WTC11 (cell line): Measurements from ENCODE around the gene LTBP1. TPM values are rescaled to one million over a fixed set of nuclear protein-coding genes. Genes with fewer than 3 reads are reported as not detected.
"Not testable (repeated sequence)": the region's sequence is repeated elsewhere in the genome, so short reads cannot be mapped to it uniquely, and the experiment has no call there.

Experiments used
- ATAC-seq: fragments of 200-7000 bp; cut with Tn5 transposase; 2 replicates; pipeline ENCODE4 v1.10.0; 2021; ENCODE audit warnings: mild to moderate bottlenecking, moderate library complexity
- CTCF ChIA-PET: fragments of 300-600 bp; sonication (Branson Sonifier 250); formaldehyde crosslinking; loops from one replicate; lab custom pipeline; 2021; ENCODE audit warnings: antibody characterized with exemption; lab: Charles Lee
- POLR2A ChIA-PET: fragments of 350-600 bp; sonication (Branson Sonifier 250); formaldehyde crosslinking; loops from one replicate; lab custom pipeline; 2021; ENCODE audit warnings: antibody characterized with exemption; lab: Charles Lee
- DNase-seq: peaks from one replicate; pipeline ENCODE4 v3.0.0; 2021; ENCODE audit warnings: low spot score
- H3K27ac Mint-ChIP-seq: 2 replicates; pipeline ENCODE4 v1.8.0; 2021; ENCODE audit warnings: mixed read lengths
- H3K27me3 Mint-ChIP-seq: 2 replicates; pipeline ENCODE4 v1.8.0; 2021; ENCODE audit warnings: low read depth, mild to moderate bottlenecking, moderate library complexity, mixed read lengths
- H3K36me3 Mint-ChIP-seq: 2 replicates; pipeline ENCODE4 v1.8.0; 2021; ENCODE audit warnings: mixed read lengths
- H3K4me1 Mint-ChIP-seq: 2 replicates; pipeline ENCODE4 v1.8.0; 2022; ENCODE audit warnings: mixed read lengths
- H3K4me3 Mint-ChIP-seq: 2 replicates; pipeline ENCODE4 v1.8.0; 2021; ENCODE audit warnings: mild to moderate bottlenecking, moderate library complexity, mixed read lengths
- H3K9me3 Mint-ChIP-seq: 2 replicates; pipeline ENCODE4 v1.8.0; 2021; ENCODE audit warnings: mixed read lengths
- AR ChIP-seq: fragments of 250-450 bp; sonication (Bioruptor Pico); IDR thresholded peaks from 2 replicates; pipeline ENCODE4 v1.9.0; 2021; ENCODE audit warnings: mild to moderate bottlenecking
- ATF1 ChIP-seq: sonication (generic); formaldehyde crosslinking; IDR thresholded peaks from 2 replicates; pipeline ENCODE4 v1.8.1; 2023; ENCODE audit warnings: mild to moderate bottlenecking, moderate library complexity, missing genetic modification reagents
- CTCF ChIP-seq: fragments of 200-600 bp; IDR thresholded peaks from 2 replicates; pipeline ENCODE4 v1.8.0; 2022; ENCODE audit warnings: antibody characterized with exemption
- ELF4 ChIP-seq: sonication (generic); formaldehyde crosslinking; IDR thresholded peaks from 2 replicates; pipeline ENCODE4 v1.8.1; 2022; ENCODE audit warnings: low read depth, mild to moderate bottlenecking, moderate library complexity, missing genetic modification reagents
- FOXJ3 ChIP-seq: sonication (generic); formaldehyde crosslinking; IDR thresholded peaks from 2 replicates; pipeline ENCODE4 v1.9.0; 2021; ENCODE audit warnings: missing genetic modification reagents, mild to moderate bottlenecking, borderline replicate concordance
- FOXP1 ChIP-seq: sonication (generic); formaldehyde crosslinking; IDR thresholded peaks from 2 replicates; pipeline ENCODE4 v1.8.0; 2022; ENCODE audit warnings: missing genetic modification reagents, mild to moderate bottlenecking, moderate library complexity, borderline replicate concordance
- GABPB1 ChIP-seq: sonication (generic); formaldehyde crosslinking; IDR thresholded peaks from 2 replicates; pipeline ENCODE4 v1.8.1; 2023; ENCODE audit warnings: mild to moderate bottlenecking, missing genetic modification reagents
- GRHL2 ChIP-seq: fragments of 250-450 bp; sonication (Bioruptor Pico); IDR thresholded peaks from 2 replicates; pipeline ENCODE4 v1.8.0; 2022; ENCODE audit warnings: mild to moderate bottlenecking, moderate library complexity; ENCODE audit not compliant: insufficient replicate concordance, severe bottlenecking
- NFE2L1 ChIP-seq: sonication (generic); formaldehyde crosslinking; IDR thresholded peaks from 2 replicates; pipeline ENCODE4 v1.8.1; 2023; ENCODE audit warnings: missing genetic modification reagents
- NR1H2 ChIP-seq: sonication (generic); formaldehyde crosslinking; IDR thresholded peaks from 2 replicates; pipeline ENCODE4 v1.9.0; 2021; ENCODE audit warnings: mild to moderate bottlenecking, moderate library complexity, missing genetic modification reagents
- NR3C1 ChIP-seq: sonication (generic); formaldehyde crosslinking; conservative IDR thresholded peaks from 2 replicates; pipeline ENCODE4 v1.8.1; 2023; ENCODE audit warnings: low read depth, mild to moderate bottlenecking, missing genetic modification reagents
- SMAD4 ChIP-seq: sonication (generic); formaldehyde crosslinking; IDR thresholded peaks from 2 replicates; pipeline ENCODE4 v1.8.0; 2022; ENCODE audit warnings: mild to moderate bottlenecking, missing genetic modification reagents
- SP1 ChIP-seq: sonication (generic); formaldehyde crosslinking; conservative IDR thresholded peaks from 2 replicates; pipeline ENCODE4 v1.8.1; 2022; ENCODE audit warnings: missing genetic modification reagents
- TP53 ChIP-seq: sonication (generic); formaldehyde crosslinking; IDR thresholded peaks from 2 replicates; pipeline ENCODE4 v1.8.1; 2023; ENCODE audit warnings: mild to moderate bottlenecking, missing genetic modification reagents
- ZBTB43 ChIP-seq: sonication (generic); formaldehyde crosslinking; IDR thresholded peaks from 2 replicates; pipeline ENCODE4 v1.8.1; 2023; ENCODE audit warnings: mild to moderate bottlenecking, missing genetic modification reagents
- ZNF263 ChIP-seq: sonication (generic); formaldehyde crosslinking; IDR thresholded peaks from 2 replicates; pipeline ENCODE4 v1.8.1; 2022; ENCODE audit warnings: low read depth, mild to moderate bottlenecking, moderate library complexity, missing genetic modification reagents
- ZNF396 ChIP-seq: fragments of 250-450 bp; sonication (Bioruptor Pico); IDR thresholded peaks from 2 replicates; pipeline ENCODE4 v1.8.0; 2021; ENCODE audit warnings: mild to moderate bottlenecking, moderate library complexity, borderline replicate concordance
- total RNA-seq: library from RNA; stranded (reverse); gene quantifications from 3 replicates; pipeline ENCODE4 v1.2.3, GENCODE V29; 2021
- TF ChIP-seq, protein P1 (sequence below): sonication (generic); formaldehyde crosslinking; IDR thresholded peaks from 2 replicates; pipeline ENCODE4 v1.8.0; 2022; ENCODE audit warnings: mild to moderate bottlenecking, missing genetic modification reagents
- TF ChIP-seq, protein P2 (sequence below): sonication (generic); formaldehyde crosslinking; IDR thresholded peaks from 2 replicates; pipeline ENCODE4 v1.8.1; 2023; ENCODE audit warnings: mild to moderate bottlenecking, moderate library complexity, missing genetic modification reagents

LTBP1 gene
- total RNA-seq, 1 experiment from 2014 or later, result 33.6 TPM

DNA sequence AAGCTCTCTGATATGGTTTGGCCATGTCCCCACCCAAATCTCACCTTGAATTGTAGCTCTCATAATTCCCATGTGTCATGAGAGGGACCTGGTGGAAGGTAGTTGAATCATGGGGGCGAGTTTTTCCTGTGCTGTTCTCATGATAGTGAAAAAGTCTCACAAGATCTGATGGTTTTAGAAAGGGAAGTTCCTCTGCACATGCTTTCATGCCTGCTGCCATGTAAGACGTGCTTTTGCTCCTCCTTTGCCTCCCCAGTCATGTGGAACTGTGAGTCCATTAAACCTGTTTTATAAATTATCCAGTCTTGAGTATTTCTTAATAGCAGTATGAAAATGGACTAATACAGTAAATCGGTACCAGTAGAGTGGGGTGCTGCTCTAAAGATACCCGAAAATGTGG lies 34.9 kb downstream of the LTBP1 start (continued):
- no peak for TF ChIP-seq SMAD4 (CRISPR knock-in tag)
- TF ChIP-seq FOXJ3 (CRISPR knock-in tag), result no peak
- TF ChIP-seq ELF4 (CRISPR knock-in tag), result no peak
- TF ChIP-seq NFE2L1, result no peak
- no peak for TF ChIP-seq ATF1 (CRISPR knock-in tag)
- TF ChIP-seq ZNF263, result no peak
- TF ChIP-seq NR3C1, result no peak

- H3K4me3 Mint-ChIP-seq, H3K27me3 Mint-ChIP-seq, H3K4me1 Mint-ChIP-seq, ATAC-seq, H3K27ac Mint-ChIP-seq, POLR2A ChIA-PET, CTCF ChIA-PET, DNase-seq: not testable (repeated sequence)
- peaks cover 37% of the 10 kb centered on the region for H3K9me3 Mint-ChIP-seq
- H3K36me3 Mint-ChIP-seq, result peaks cover 13% of the 10 kb centered on the region
Observed at GRCh38 chr2:32983193-32983924, 36.6 kb downstream of the LTBP1 start.

GRCh38 chr2:32986480-32986879 lies 39.7 kb downstream of the LTBP1 start:
- DNase-seq, result no peak
- H3K27ac Mint-ChIP-seq, result no peak overlapping the region
- CTCF ChIA-PET, result no interaction called here
- H3K4me3 Mint-ChIP-seq, result no peak overlapping the region
- no peaks in the 10 kb centered on the region; the same call in 1 of the 2 replicates for H3K27me3 Mint-ChIP-seq
- peaks cover 13% of the 10 kb centered on the region for H3K36me3 Mint-ChIP-seq
- POLR2A ChIA-PET, result no interaction called here
- ATAC-seq, result no peak
- peaks cover 34% of the 10 kb centered on the region for H3K9me3 Mint-ChIP-seq
- H3K4me1 Mint-ChIP-seq, result no peaks in the 10 kb centered on the region
- TF ChIP-seq FOXP1 (CRISPR knock-in tag) (no peak), ELF4 (CRISPR knock-in tag) (no peak), GRHL2 (CRISPR knock-in tag) (no peak), TP53 (CRISPR knock-in tag) (no peak)
- TF ChIP-seq, protein P1, sequence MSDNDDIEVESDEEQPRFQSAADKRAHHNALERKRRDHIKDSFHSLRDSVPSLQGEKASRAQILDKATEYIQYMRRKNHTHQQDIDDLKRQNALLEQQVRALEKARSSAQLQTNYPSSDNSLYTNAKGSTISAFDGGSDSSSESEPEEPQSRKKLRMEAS (CRISPR knock-in tag), result no peak

- Mint-ChIP-seq H3K4me3 (no peak overlapping the region), H3K27ac (no peak overlapping the region), H3K4me1 (no peaks in the 10 kb centered on the region), H3K36me3 (peaks cover 3% of the 10 kb centered on the region; the same call in 1 of the 2 replicates), H3K27me3 (no peaks in the 10 kb centered on the region; the same call in 1 of the 2 replicates), H3K9me3 (peaks cover 15% of the 10 kb centered on the region)
- TF ChIP-seq GABPB1 (CRISPR knock-in tag), result no peak
- ChIA-PET CTCF (no interaction called here), POLR2A (no interaction called here)
- DNase-seq (no peak), ATAC-seq (no peak)
Observed at GRCh38 chr2:32988525-32988924, 41.8 kb downstream of the LTBP1 start.

- H3K36me3 Mint-ChIP-seq, result 0 out of 2 replicates have a peak, but pooled peaks cover 3% of the 10 kb centered on the region
- CTCF ChIA-PET, result no interaction called here
- no peaks in the 10 kb centered on the region for H3K27me3 Mint-ChIP-seq
- ATAC-seq, result no peak
- H3K4me3 Mint-ChIP-seq, result no peak overlapping the region
- H3K4me1 Mint-ChIP-seq, result no peaks in the 10 kb centered on the region
- H3K9me3 Mint-ChIP-seq, result peaks cover 12% of the 10 kb centered on the region
- no peak overlapping the region for H3K27ac Mint-ChIP-seq
- POLR2A ChIA-PET, result no interaction called here
- no peak for DNase-seq
- TF ChIP-seq CTCF (no peak), SP1 (CRISPR knock-in tag) (no peak), ELF4 (CRISPR knock-in tag) (no peak), ZNF396 (CRISPR knock-in tag) (no peak), NR1H2 (no peak), AR (CRISPR knock-in tag) (no peak), ZNF263 (no peak), ZBTB43 (CRISPR knock-in tag) (no peak)
- TF ChIP-seq, protein P2, sequence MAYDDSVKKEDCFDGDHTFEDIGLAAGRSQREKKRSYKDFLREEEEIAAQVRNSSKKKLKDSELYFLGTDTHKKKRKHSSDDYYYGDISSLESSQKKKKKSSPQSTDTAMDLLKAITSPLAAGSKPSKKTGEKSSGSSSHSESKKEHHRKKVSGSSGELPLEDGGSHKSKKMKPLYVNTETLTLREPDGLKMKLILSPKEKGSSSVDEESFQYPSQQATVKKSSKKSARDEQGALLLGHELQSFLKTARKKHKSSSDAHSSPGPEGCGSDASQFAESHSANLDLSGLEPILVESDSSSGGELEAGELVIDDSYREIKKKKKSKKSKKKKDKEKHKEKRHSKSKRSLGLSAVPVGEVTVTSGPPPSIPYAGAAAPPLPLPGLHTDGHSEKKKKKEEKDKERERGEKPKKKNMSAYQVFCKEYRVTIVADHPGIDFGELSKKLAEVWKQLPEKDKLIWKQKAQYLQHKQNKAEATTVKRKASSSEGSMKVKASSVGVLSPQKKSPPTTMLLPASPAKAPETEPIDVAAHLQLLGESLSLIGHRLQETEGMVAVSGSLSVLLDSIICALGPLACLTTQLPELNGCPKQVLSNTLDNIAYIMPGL, result no peak
Observed at GRCh38 chr2:32990556-32990955, 43.8 kb downstream of the LTBP1 start.
